ENCODE data around the gene COA3. TPM values are rescaled to one million over a fixed set of nuclear protein-coding genes. Genes with fewer than 3 reads are reported as not detected.
"Not testable (repeated sequence)": the region's sequence is repeated elsewhere in the genome, so short reads cannot be mapped to it uniquely, and the experiment has no call there.

Gene COA3
- total and polyA plus RNA-seq, 5 donors, result 64.4 to 142 (median 73.0) TPM

GRCh38 chr17:42768006-42768405 lies 30.5 kb downstream of the COA3 start:
- not testable (repeated sequence) for H3K4me3 ChIP-seq (ENCODE audit: low read length); H3K4me1 ChIP-seq (ENCODE audit: control insufficient read depth, insufficient read depth, low read length); DNase-seq; H3K27ac ChIP-seq (ENCODE audit: low read length); H3K27me3 ChIP-seq (ENCODE audit: control insufficient read depth, insufficient read depth); ATAC-seq; H3K9me3 ChIP-seq (ENCODE audit: control insufficient read depth, low read length)
- intact Hi-C loops (cut with DNase I), result loop anchor here in 2 of 4 donors (10.0 kb wide), 2 partner anchors 53 to 183 kb away; no protein-coding TSS in a partner anchor
- 54% methylated on average over 9 of the region's 9 CpGs for WGBS

DNA sequence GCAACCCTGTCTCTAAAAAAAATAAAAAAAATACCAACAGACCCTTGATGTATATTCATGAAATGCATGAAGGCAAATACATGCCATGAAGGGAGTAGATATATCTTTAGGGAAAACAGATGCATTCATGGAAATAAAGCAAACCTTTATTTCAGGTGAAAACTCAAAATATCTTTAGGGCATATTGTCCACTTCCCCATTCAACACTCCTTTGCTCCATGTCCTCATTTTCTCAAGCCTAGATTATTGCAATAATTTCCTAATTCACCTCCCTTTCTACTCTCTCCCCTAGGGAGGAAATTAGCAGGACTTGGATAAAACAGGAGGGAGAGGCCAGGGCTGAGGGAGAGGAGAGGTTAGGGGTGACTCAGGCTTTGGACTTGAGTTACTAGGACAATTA lies 31.0 kb downstream of the COA3 start:
- no peaks in the 10 kb centered on the region for H3K9me3 ChIP-seq (ENCODE audit: control insufficient read depth, low read length)
- no peak overlapping the region for H3K27ac ChIP-seq (ENCODE audit: low read length)
- no peaks in the 10 kb centered on the region for H3K27me3 ChIP-seq (ENCODE audit: control insufficient read depth, insufficient read depth)
- intact Hi-C loops (cut with DNase I), result loop anchor here in 2 of 4 donors (10.0 kb wide), 2 partner anchors 53 to 183 kb away; no protein-coding TSS in a partner anchor
- H3K4me1 ChIP-seq (ENCODE audit: control insufficient read depth, insufficient read depth, low read length), result no peaks in the 10 kb centered on the region
- no peak overlapping the region for H3K4me3 ChIP-seq (ENCODE audit: low read length)
- no peak for DNase-seq
- no peak for ATAC-seq

GRCh38 chr17:42766124-42766523 lies 32.4 kb downstream of the COA3 start:
- intact Hi-C loops (cut with DNase I), result loop anchor here in 2 of 4 donors (10.0 kb wide), 2 partner anchors 51 to 181 kb away; no protein-coding TSS in a partner anchor
- ATAC-seq (no peak), DNase-seq (no peak)
- Histone ChIP-seq H3K27ac (ENCODE audit: low read length) (no peak overlapping the region), H3K9me3 (ENCODE audit: control insufficient read depth, low read length) (no peaks in the 10 kb centered on the region), H3K4me3 (ENCODE audit: low read length) (no peak overlapping the region), H3K4me1 (ENCODE audit: control insufficient read depth, insufficient read depth, low read length) (no peaks in the 10 kb centered on the region), H3K27me3 (ENCODE audit: control insufficient read depth, insufficient read depth) (no peaks in the 10 kb centered on the region)
- 80% methylated on average over 6 of the region's 6 CpGs for WGBS

DNA sequence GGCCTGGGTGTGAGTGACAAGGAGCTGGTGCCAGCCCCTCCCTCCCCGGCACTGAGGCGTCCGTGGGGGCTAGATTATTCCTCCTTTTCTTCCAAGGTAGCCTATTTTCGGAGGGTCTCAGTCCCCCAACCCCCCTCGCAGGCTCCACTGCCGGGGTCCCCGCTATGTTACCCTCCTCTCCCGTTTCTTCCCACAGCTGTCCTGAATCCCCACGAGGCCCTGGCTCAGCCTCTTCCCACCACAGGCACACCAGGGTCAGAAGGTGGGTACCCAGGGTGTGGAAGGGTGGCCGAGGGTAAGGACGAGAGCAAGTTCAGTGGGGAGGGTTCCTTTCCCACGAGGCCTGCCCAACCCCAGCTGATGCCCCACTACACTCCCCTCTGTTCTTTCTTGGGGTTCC lies 36.9 kb downstream of the COA3 start:
- no peaks in the 10 kb centered on the region for H3K27me3 ChIP-seq (ENCODE audit: control insufficient read depth, insufficient read depth)
- H3K9me3 ChIP-seq (ENCODE audit: control insufficient read depth, low read length), result no peaks in the 10 kb centered on the region
- peaks cover 2% of the 10 kb centered on the region for H3K4me1 ChIP-seq (ENCODE audit: control insufficient read depth, insufficient read depth, low read length)
- intact Hi-C loops (cut with DNase I), result loop anchor here (5.0 to 10.0 kb wide), 3 partner anchors 39 to 177 kb away; no protein-coding TSS in a partner anchor
- peak overlapping the region; percentile 31 for H3K27ac ChIP-seq (ENCODE audit: low read length)
- ATAC-seq (no peak), DNase-seq (no peak)
- WGBS, result 33% methylated on average over 12 of the region's 12 CpGs
- peak overlapping the region; percentile 58 for H3K4me3 ChIP-seq (ENCODE audit: low read length)

DNA sequence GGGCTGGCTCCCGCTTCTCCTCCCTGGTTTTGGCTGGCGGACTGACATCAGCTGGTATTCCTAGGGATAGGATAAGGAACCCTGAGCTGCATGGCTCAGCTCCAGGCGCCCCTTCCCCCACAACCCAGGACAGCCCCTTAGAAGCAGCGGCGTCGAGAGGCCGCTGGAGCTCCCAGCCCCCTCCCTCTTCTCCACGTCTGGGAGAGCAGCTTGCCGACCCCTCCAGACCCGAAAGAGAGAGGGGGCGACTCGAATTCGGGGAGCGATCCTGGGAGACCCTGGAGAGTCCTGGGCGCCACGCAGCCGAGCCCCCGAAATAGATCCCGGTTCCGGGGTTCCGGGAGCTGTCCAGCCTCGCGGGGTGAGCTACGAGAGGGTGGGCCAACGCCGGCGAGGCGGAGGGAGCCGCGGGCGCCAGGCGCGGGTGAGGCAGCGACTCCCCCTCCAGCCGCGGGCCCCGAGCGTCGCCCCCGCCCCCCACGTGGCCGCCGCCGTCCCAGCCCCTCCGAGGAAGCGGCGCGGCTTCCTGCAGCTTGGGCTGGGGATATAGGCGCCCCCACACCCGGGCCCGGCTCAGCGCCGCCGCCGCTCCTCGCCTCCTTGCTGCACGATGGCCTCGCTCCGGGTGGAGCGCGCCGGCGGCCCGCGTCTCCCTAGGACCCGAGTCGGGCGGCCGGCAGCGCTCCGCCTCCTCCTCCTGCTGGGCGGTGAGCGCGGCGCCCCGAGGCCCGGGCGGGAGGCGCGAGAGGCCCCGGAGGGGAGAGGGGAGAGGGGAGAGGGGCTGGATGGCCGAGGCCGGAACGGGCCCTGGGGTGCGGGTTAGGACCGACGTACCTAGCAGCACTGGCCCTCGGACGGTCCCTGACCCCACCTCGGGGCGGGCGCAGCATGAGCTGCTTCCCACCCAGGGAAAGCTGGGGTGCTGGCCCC lies 37.6 kb downstream of the COA3 start, which contains the start of gene RAMP2:
Gene RAMP2 (plus strand): TSS at position 576 of the 930 bp plus-strand sequence. CDS start 35 bp downstream, at position 611.
- Histone ChIP-seq H3K4me3 (ENCODE audit: low read length) (peak within 1 kb of the TSS; percentile 58), H3K27ac (ENCODE audit: low read length) (peak within 1 kb of the TSS; percentile 31), H3K27me3 (ENCODE audit: control insufficient read depth, insufficient read depth) (no peaks in the 10 kb centered on the region), H3K9me3 (ENCODE audit: control insufficient read depth, low read length) (no peaks in the 10 kb centered on the region), H3K4me1 (ENCODE audit: control insufficient read depth, insufficient read depth, low read length) (peaks cover 2% of the 10 kb centered on the region)
- ATAC-seq, result peak; percentile 62 to 69
- 2% methylated on average over 86 of the region's 92 CpGs for WGBS
- intact Hi-C loops (cut with DNase I), result loop anchor here (5.0 to 10.0 kb wide), 3 partner anchors 39 to 176 kb away; no protein-coding TSS in a partner anchor
- peak; percentile 50 to 83 (median 82) for DNase-seq

DNA sequence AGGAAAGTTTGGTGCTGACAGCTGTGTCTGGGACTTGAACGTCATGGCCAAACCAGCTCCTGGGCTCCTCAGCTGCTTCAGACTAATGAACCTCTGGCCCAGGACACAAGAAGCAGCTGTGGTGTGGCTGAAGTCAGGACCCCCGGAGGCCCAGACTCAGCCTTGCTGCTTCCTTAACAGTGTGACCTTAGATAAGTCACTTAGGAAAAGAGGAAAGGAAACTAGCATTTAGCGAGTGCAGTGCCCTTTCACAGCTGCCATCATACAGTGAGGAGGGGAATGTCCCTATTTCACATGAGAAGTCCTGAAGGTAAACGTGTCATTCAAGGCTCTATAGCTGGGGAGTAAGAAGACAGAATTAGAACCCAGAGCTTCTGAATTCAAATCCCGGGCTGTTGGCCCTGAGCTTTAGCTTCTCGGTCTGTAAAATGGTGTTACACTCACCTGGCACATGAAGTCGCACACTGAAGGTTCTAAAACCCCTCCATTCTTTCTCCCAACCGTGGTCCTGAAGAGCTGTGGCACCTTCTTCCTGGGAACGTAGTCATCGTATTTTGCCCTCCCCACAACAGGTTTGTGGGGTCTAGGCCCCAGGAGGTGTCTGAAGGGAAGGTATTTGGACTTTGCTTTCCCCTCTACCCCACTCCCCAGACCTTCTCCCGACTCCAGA lies 38.4 kb downstream of the COA3 start:
- 39% methylated on average over 11 of the region's 11 CpGs for WGBS
- H3K4me3 ChIP-seq (ENCODE audit: low read length), result peak overlapping the region; percentile 58
- H3K27ac ChIP-seq (ENCODE audit: low read length), result peak overlapping the region; percentile 32
- intact Hi-C loops (cut with DNase I), result loop anchor here (5.0 to 10.0 kb wide), 3 partner anchors 38 to 175 kb away; no protein-coding TSS in a partner anchor
- ATAC-seq (no peak), DNase-seq (no peak)
- no peaks in the 10 kb centered on the region for H3K27me3 ChIP-seq (ENCODE audit: control insufficient read depth, insufficient read depth)
- H3K4me1 ChIP-seq (ENCODE audit: control insufficient read depth, insufficient read depth, low read length), result peaks cover 2% of the 10 kb centered on the region
- H3K9me3 ChIP-seq (ENCODE audit: control insufficient read depth, low read length), result no peaks in the 10 kb centered on the region

- Histone ChIP-seq H3K9me3 (ENCODE audit: control insufficient read depth, low read length) (no peaks in the 10 kb centered on the region), H3K4me1 (ENCODE audit: control insufficient read depth, insufficient read depth, low read length) (peaks cover 5% of the 10 kb centered on the region), H3K4me3 (ENCODE audit: low read length) (no peak overlapping the region), H3K27me3 (ENCODE audit: control insufficient read depth, insufficient read depth) (no peaks in the 10 kb centered on the region), H3K27ac (ENCODE audit: low read length) (no peak overlapping the region)
- 48% methylated on average over 3 of the region's 3 CpGs for WGBS
- DNase-seq, result peak; percentile 80 to 87 (median 82)
- intact Hi-C loops (cut with DNase I), result no loop called here
- peak; percentile 73 to 80 for ATAC-seq
Measured at GRCh38 chr17:42754782-42755181, 43.7 kb downstream of the COA3 start.

DNA sequence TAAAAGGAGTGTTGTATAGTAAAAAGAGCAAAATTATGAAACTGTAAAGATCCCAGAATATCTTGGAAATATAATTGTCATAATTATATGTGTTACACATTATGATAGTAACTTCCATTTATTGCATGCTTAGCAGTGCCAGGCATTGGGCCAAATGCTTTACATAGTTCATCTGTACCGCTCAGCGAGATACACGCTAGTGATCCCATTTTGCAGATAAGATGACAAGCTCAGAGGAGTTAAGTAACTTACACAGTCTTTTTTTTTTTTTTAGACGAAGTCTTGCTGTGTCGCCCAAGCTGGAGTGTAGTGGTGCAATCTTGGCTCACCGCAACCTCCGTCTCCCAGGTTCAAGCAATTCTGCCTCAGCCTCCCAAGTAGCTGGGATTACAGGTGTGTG lies 46.9 kb downstream of the COA3 start:
- H3K4me3 ChIP-seq (ENCODE audit: low read length), result no peak overlapping the region
- H3K27me3 ChIP-seq (ENCODE audit: control insufficient read depth, insufficient read depth), result no peaks in the 10 kb centered on the region
- H3K4me1 ChIP-seq (ENCODE audit: control insufficient read depth, insufficient read depth, low read length), result peaks cover 7% of the 10 kb centered on the region
- DNase-seq (no peak), ATAC-seq (no peak)
- no peak overlapping the region for H3K27ac ChIP-seq (ENCODE audit: low read length)
- no peaks in the 10 kb centered on the region for H3K9me3 ChIP-seq (ENCODE audit: control insufficient read depth, low read length)
- WGBS, result 44% methylated on average over 7 of the region's 7 CpGs
- intact Hi-C loops (cut with DNase I), result no loop called here

- peak; percentile 64 to 85 for ATAC-seq
- Histone ChIP-seq H3K9me3 (ENCODE audit: control insufficient read depth, low read length) (no peaks in the 10 kb centered on the region), H3K4me1 (ENCODE audit: control insufficient read depth, insufficient read depth, low read length) (peaks cover 7% of the 10 kb centered on the region), H3K27ac (ENCODE audit: low read length) (peak overlapping the region; percentile 98), H3K4me3 (ENCODE audit: low read length) (no peak overlapping the region), H3K27me3 (ENCODE audit: control insufficient read depth, insufficient read depth) (no peaks in the 10 kb centered on the region)
- intact Hi-C loops (cut with DNase I), result no loop called here
- DNase-seq, result no peak
- WGBS, result 20% methylated on average over 3 of the region's 3 CpGs
Measured at GRCh38 chr17:42750739-42751344, 47.7 kb downstream of the COA3 start.

DNA sequence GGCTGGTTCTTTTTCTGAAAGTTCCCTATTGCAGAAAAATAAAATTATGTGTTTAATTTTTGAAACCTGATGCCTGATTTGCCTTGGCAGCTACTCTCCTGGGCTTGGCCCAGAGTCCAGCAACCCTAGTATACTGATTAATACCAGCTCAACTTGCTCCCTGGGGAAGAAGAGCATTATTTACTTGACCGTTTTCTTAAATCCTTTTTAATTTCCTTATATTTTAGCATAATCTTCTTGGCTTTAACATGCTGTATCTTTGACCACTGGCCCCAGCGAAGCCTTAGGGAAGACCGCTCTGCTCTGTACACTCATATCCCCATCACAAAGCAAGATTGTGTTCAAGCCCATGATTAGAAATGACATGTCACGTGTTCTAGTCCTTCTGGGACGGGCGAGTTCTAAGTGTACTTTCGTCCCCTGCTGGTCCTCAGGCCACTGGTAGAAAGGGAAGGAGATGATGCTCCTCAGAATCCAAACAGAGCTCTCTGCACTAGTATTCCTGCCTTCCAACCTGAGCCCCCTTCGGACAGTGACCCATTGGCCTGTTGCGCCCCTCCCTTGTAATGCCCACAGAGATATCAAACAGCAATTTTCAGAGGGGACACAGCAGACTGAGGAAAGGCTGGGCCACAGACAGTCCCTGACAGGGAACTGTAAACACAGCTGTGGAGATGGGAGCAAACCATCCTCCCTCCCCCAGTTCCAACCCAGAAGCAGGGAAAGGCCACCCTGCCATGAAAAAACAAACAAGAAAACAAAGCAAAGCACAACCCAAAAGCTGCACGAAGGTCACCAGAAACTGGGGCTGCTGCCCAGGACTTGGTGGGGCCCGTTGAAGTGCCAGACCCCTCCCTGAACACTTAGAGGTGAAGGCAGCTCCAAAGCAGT lies 49.4 kb downstream of the COA3 start:
- ATAC-seq (peak in 1 of 2 donors; percentile 53), DNase-seq (peak; percentile 17 to 85 (median 62))
- 48% methylated on average over 11 of the region's 11 CpGs for WGBS
- peak overlapping the region; percentile 65 for H3K27ac ChIP-seq (ENCODE audit: low read length)
- peaks cover 7% of the 10 kb centered on the region for H3K4me1 ChIP-seq (ENCODE audit: control insufficient read depth, insufficient read depth, low read length)
- H3K9me3 ChIP-seq (ENCODE audit: control insufficient read depth, low read length), result no peaks in the 10 kb centered on the region
- intact Hi-C loops (cut with DNase I), result no loop called here
- H3K27me3 ChIP-seq (ENCODE audit: control insufficient read depth, insufficient read depth), result no peaks in the 10 kb centered on the region
- H3K4me3 ChIP-seq (ENCODE audit: low read length), result no peak overlapping the region

All from right cardiac atrium (tissue), 5 donors.